Right atrium auricular region (tissue), 2 donors: ENCODE results near the gene NAT14. TPM values are rescaled to one million over a fixed set of nuclear protein-coding genes. Genes with fewer than 3 reads are reported as not detected.

Experiments
- DNase-seq: peaks from one replicate; pipeline ENCODE4 v3.0.0-alpha.2; 2019; ENCODE audit warnings: low spot score
- H3K27ac ChIP-seq, 2 donors: fragments of 200-600 bp; sonication (generic); 1 replicate in 1 of 2; 2 replicates in 1 of 2; pipeline ENCODE4 v1.5.1; 2016 to 2019
- H3K27me3 ChIP-seq, 2 donors: fragments of 200-600 bp; sonication (generic); one replicate each; pipeline versions ENCODE4 v1.5.1 to v1.6.0; 2017 to 2019
- H3K36me3 ChIP-seq: fragments of 200-600 bp; sonication (generic); one replicate; pipeline ENCODE4 v1.5.1; 2016
- H3K4me1 ChIP-seq, 2 donors: fragments of 200-600 bp; sonication (generic); one replicate each; pipeline versions ENCODE4 v1.5.1 to v1.6.0; 2017 to 2019
- H3K4me3 ChIP-seq, 2 donors: fragments of 200-600 bp; sonication (generic); 1 replicate in 1 of 2; 2 replicates in 1 of 2; pipeline ENCODE4 v1.5.1; 2017 to 2019; ENCODE audit warnings: mild to moderate bottlenecking in 1 of 2, moderate library complexity in 1 of 2
- H3K9me3 ChIP-seq, 2 donors: fragments of 200-600 bp; sonication (generic); one replicate each; pipeline ENCODE4 v1.5.1; 2019
- CTCF ChIP-seq, 2 donors: fragments of 200-600 bp; sonication (generic); IDR thresholded peaks; one replicate each; pipeline ENCODE4 v1.5.1; 2019; ENCODE audit warnings: antibody characterized with exemption in 2 of 2
- total RNA-seq, 2 donors: library from RNA; depleted of rRNA; stranded (reverse); fragments of >200 nt; gene quantifications; one replicate each; pipeline ENCODE4 v1.1.0, GENCODE V29; 2016

Gene NAT14
- 1 to 10 TPM; 2.3 to 7.0 TPM for total RNA-seq

- peaks cover 11% of the 10 kb centered on the region for H3K36me3 ChIP-seq
- no peaks in the 10 kb centered on the region for H3K9me3 ChIP-seq
- no peak for DNase-seq
- no peak for TF ChIP-seq CTCF (IDR thresholded peaks at IDR 0.05)
- H3K4me1 ChIP-seq: peaks cover 0 to 60% of the 10 kb centered on the region in 2 donors
- no peaks in the 10 kb centered on the region for H3K27me3 ChIP-seq
- H3K27ac ChIP-seq: peak within 1 kb of the TSS; percentile 89
- peak within 1 kb of the TSS; percentile 45 to 66 for H3K4me3 ChIP-seq
Observed at GRCh38 chr19:55484593-55485438, at the start of gene NAT14. NAT14 (plus strand) TSS chr19:55485188; CDS start chr19:55485709, 521 bp downstream.

GRCh38 chr19:55436847-55437246 is 48.1 kb upstream of the NAT14 start:
- H3K9me3 ChIP-seq: no peaks in the 10 kb centered on the region
- no peak for TF ChIP-seq CTCF (IDR thresholded peaks at IDR 0.05)
- DNase-seq: no peak
- H3K4me3 ChIP-seq: no peak overlapping the region
- H3K36me3 ChIP-seq: no peaks in the 10 kb centered on the region
- H3K4me1 ChIP-seq: peaks cover 0 to 15% of the 10 kb centered on the region in 2 donors
- peaks cover 9 to 41% of the 10 kb centered on the region in 2 donors for H3K27me3 ChIP-seq
- no peak overlapping the region for H3K27ac ChIP-seq

- no peak for TF ChIP-seq CTCF (IDR thresholded peaks at IDR 0.05)
- peaks cover 0 to 19% of the 10 kb centered on the region in 2 donors for H3K4me1 ChIP-seq
- H3K27me3 ChIP-seq: peaks cover 11 to 46% of the 10 kb centered on the region in 2 donors
- no peak overlapping the region for H3K27ac ChIP-seq
- H3K4me3 ChIP-seq: no peak overlapping the region
- no peaks in the 10 kb centered on the region for H3K9me3 ChIP-seq
- H3K36me3 ChIP-seq: no peaks in the 10 kb centered on the region
- no peak for DNase-seq
Observed at GRCh38 chr19:55437410-55437809, 47.6 kb upstream of the NAT14 start.

GRCh38 chr19:55439052-55439451 is 45.9 kb upstream of the NAT14 start:
- no peaks in the 10 kb centered on the region for H3K36me3 ChIP-seq
- no peak for TF ChIP-seq CTCF (IDR thresholded peaks at IDR 0.05)
- peaks cover 0 to 19% of the 10 kb centered on the region in 2 donors for H3K4me1 ChIP-seq
- H3K27me3 ChIP-seq: peaks cover 16 to 42% of the 10 kb centered on the region in 2 donors
- no peak overlapping the region for H3K4me3 ChIP-seq
- DNase-seq: no peak
- H3K27ac ChIP-seq: no peak overlapping the region
- no peaks in the 10 kb centered on the region for H3K9me3 ChIP-seq

- no peaks in the 10 kb centered on the region for H3K9me3 ChIP-seq
- H3K27ac ChIP-seq: no peak overlapping the region
- H3K36me3 ChIP-seq: no peaks in the 10 kb centered on the region
- no peak for DNase-seq
- H3K4me3 ChIP-seq: no peak overlapping the region
- TF ChIP-seq CTCF (IDR thresholded peaks at IDR 0.05): no peak
- peaks cover 0 to 19% of the 10 kb centered on the region in 2 donors for H3K4me1 ChIP-seq
- peaks cover 21 to 49% of the 10 kb centered on the region in 2 donors for H3K27me3 ChIP-seq
Observed at GRCh38 chr19:55440411-55441105, 44.4 kb upstream of the NAT14 start.
